Anterior cingulate cortex (tissue), 58 donors: ENCODE measurements around the gene TNFSF15.

ENCODE experiments used
- DNase-seq, 58 donors: peaks; one replicate each; lab custom pipeline; 2025; lab: John Stamatoyannopoulos, UW

The TNFSF15 gene

DNA sequence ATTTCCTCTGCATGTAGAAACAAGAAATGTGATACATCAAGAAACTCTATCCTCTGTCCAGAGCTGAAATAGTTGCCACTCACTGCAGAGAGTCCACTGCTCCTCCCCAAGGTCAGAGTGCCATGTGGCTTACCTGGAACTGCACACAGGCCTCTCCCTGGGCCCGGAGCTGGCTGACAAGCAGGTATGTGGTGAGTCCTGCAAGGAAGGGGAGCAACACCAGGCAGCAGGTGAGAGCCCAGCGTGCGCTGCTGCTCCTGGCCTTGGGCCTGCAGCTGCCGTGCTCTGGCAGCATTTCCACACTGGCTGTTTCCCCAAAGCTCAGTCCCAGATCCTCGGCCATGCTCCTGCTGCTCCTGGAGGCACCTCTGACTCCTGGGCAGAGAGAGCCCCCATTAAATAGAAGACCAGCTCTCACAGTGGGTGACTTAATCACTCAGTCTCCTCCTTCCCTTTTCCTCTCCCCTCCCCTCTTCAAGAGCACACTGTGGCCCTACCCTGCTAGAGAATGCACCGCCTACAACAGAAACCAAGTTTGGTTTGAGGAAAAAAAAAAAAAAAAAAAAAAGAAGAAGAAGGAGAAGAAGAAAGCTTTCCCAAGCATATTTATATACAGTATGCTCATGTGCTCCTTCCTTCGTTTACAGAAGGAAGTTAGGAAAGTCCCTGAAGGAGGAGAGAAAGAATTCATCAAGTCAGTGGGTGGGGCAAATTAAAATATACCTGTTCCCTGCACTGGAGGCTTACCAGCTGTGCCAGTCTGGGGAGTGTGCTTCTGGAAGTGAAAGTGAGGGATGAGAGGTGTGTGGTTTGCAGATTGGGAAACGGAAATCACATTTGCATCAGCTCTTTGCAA, at the start of gene TNFSF15:
Gene TNFSF15 (minus strand): TSS at position 370 of the 856 bp plus-strand sequence. CDS start 27 bp downstream, at position 343.
- no peak for DNase-seq

DNA sequence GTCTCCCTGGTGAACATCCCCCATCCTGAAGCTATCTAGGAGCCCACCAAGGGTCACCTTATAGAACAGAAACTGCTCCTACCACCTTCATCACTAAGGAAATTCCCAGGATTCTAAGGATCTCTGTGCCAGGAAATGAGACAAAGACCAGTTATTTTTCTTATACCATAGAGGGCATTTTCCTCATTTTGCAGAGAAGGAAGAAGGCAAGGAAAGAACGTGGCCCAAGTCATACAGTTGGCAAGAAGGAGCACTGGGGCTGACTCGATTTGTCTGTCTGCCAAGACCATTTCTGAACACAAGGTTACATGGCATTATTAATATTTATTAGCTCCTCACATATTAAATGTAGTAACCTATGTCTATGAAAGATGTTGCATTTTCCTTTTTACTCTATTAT, 49.6 kb upstream of the TNFSF15 start:
- no peak for DNase-seq

- DNase-seq = no peak
These were observed 49.0 kb upstream of the TNFSF15 start for GRCh38 chr9:114854736-114855355.

- DNase-seq = no peak
These were observed 47.4 kb upstream of the TNFSF15 start for GRCh38 chr9:114853071-114853855.

DNA sequence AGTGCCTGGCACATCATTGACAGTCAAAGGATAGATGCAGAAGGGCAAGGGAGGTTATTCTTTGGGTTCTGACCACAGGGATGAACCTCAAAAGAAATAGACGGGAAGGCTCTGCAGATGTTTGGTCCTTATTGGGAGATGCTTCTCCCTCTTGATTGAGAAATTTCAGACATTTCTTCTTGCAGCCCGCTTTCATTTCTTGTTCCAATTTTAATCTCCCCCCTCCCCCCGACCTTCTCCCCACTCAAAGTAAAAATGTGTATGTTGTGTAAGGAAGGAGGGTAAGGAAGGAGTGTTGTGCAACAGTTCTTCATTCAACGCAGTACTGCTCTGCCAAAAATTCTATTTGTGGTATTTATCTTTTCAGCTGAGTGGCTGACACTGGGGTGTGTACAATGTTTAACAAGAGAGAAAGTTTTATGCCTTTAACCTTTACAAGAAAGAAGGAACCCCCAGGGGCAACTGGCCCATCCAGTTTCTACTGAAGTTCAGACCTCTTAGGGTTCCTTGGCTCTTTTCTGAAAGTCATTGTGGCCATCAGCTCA, 46.3 kb upstream of the TNFSF15 start:
- peak in 2 of 58 donors; percentile 0 for DNase-seq

DNA sequence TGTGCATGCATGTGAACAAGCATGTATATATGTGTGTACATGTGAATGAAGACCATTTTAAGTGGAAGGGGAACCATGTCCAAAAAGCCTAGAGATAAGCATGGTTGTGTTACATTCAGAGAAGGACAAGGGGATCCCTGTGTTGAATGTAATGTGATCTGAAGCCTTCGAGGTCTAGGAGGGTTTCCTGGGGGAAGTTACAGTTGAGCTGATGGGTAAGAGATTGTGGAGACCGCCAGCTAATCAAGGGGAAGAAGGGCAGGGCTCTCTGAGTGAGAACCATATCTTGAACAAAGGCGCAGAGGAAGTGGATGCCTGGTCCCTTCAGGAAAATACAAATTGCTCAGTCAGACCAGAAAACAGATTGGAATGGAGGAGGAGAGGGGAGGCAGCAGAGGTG, 45.5 kb upstream of the TNFSF15 start:
- DNase-seq = peak in 1 of 58 donors; percentile 1

DNA sequence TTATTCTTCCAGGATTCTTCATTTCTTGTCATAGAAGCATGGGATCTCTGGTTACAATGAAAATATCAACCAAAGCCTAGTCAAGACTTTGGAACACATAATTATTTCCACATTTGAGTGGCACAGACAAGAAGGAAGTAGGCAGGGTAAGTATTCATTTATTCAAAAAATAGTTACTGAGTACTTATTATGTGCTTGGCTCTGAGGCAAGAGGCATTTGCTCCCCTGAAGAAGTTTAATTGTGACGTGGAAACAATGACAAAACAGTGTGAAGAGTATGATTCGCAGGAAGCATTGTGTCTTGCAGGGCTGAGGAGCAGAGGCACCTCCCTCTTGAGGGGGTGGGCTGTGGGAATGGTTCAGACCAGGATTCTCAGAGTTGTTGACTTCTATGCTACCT, 45.0 kb upstream of the TNFSF15 start:
- DNase-seq = no peak

GRCh38 chr9:114849450-114849849, 43.6 kb upstream of the TNFSF15 start:
- no peak for DNase-seq

DNA sequence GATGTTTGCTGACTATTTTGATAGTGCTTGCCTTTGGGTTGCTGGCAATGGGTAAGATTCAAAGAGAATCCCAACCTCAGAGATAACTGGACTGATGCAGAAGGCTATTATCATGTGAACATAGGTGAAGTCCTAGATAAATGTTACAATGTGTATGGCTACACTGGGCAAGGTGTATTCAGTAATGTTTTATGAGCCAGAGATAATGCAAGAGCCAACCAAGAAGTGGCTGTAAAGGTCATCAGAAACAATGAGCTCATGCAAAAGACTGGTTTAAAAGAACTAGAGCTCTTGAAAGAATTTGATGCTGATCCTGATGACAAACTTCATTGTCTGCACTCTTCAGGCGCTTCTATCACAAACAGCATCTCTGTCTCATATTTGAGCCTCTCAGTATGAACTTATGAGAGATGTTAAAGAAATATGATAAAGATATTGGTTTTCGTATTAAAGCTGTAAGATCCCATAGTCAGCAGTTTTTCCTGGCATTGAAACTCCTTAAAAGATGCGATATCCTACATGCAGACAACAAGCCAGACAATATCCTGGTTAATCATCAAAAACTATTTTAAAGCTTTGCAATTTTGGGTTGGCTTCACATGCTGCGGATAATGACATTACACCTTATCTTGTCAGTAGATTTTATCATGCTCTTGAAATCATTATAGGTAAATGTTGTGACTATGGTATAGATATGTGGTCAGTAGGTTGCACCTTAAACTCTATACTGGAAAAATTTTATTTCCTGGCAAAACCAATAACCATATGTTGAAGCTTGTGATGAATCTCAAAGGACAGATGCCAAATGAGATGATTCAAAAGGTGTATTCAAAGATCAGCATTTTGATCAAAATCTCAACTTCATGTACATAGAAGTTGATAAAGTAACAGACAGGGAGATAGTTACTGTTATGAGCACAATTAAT, 41.9 kb upstream of the TNFSF15 start:
- no peak for DNase-seq

DNA sequence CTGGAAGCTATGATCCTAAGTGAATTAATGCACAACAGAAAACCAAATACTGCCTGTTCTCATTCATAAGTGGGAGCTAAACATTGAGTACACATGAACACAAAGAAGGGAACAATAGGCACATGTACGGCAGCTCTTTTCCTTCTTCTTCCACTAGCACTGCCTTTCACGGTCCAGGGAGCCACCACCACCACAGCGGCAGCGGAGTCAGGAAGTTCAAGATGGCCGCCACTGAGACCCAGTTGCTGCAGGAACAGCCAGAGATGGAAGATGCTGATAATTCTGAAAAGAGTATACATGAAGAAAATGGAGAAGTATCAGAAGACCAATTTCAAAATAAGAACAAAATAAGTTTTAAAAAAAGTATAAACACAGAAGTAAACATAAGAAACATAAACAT, 39.5 kb upstream of the TNFSF15 start:
- no peak for DNase-seq

DNA sequence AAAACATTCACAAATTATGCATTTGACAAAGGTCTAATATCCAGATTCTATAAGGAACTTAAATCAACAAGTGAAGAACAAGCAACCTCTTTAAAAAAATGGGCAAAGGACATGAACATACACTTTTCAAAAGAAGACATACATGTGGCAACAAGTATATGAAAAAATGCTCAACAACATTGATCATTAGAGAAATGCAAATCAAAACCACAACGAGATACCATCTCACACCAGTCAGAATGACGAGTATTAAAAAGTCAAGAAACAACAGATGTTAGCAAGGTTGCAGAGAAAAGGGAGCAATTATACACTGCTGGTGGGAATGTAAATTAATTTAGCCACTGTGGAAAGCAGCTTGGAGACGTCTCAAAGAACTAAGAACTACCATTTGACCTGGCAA, 38.9 kb upstream of the TNFSF15 start:
- DNase-seq = no peak

DNA sequence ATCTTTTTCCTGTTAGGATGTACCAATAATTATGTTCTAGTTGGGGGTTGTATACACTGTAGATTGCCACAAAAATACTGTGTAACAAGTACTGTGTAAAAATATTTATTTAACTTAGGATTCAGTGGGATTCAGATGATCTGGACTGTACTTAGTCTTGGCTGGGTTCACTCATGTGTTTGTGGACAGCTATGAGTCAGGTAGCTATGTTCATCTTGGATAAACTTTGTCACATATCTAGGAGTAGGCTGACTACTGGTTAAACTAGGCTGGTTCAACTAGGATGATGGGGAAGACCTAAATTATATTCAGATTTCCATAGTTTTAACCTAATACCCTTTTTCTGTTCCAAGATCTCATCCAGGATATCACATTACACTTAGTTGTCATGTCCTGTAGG, 32.1 kb upstream of the TNFSF15 start:
- DNase-seq = no peak

DNA sequence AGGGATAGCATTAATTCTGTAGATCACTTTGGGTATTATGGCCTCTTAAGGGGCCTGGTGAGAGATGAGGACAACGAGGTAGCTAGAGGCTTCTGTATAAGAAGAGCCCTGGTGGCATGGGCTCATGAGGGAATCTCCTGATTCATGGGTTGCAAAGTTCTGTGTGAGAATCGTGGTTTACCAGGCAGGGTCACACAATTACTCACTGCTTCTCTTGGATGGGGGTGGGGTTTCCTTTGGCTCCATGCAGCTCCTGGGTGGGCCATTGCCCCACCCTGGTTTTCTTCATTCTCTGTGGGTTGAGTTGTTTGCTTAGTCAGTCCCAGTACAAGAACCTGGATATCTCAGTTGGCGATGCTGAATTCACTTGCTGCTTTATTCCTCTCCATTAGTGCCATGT, 30.9 kb upstream of the TNFSF15 start:
- DNase-seq = no peak

DNA sequence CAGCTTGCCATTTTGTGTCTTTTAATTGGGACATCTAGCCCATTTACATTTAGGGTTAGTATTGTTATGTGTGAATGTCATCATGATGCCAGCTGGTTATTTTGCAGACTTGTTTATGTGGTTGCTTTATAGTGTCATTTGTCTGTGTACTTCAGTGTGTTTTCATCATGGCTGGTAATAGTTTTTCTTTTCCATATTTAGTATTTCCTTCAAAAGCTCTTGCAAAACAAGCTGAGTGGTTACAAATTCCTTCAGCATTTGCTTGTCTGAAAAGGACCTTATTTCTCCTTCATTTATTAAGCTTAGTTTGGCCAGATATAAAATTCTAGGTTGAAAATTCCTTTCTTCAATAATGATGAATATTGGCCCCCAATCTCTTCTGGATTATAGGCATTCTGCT, 28.5 kb upstream of the TNFSF15 start:
- DNase-seq = no peak

DNA sequence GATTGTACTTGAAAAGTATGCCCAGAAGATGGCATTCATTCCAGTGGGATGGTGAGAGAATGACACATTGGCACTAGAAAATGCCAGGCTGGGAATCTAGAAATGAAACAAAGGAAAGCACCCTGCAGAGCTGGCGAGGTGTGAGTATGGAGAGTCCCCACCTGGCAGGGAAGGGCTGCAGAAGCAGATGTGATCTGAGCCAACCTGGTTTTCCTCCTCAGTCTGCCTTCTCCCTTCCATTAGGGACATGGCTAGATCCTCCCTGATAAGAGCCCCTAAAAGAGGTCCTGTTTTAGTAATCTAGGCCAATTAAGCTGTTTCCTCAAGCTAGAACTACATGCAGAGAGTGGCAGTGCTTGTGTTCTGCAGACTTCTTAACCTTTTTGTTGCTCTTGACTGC, 24.7 kb upstream of the TNFSF15 start:
- no peak for DNase-seq

DNA sequence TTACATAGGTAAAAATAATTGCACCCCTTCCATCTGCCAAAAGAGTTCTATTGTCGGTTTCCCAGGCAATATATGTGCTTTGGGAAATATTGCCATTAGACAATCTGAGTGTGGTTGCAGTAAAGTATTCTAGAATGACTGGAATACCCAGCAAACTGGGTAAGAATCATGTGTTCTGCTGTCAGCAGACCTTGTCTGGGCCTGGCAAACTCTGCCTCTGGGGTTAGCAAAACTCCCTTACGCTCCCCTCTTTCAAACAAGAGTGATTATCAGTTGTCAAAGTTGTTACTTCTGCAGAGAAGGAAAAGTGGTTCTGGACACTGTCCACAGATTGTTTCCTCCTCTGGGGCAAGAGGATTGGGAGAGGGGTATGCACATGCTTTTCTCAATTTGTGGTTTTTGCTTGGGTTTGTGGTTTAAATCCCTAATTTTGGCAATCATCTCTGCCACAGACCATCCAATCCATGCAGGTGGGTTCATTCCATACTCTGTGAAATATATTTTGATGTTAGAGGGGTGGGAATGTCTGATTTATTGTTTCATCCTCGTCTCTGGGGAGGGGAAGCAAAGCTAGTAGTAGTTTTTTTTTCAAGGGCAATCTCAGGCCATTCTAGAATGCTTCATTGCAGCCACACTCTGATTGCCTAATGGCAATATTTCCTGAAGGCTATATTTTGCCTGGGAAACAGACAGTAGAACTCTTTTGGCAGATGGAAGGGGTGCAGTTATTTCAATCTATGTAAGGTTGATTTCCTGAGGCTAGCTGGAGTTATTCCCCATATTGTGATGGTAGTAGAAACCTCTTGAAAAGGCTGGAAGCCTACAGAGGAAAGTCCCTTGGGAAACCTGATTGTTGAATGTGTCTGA, 24.0 kb upstream of the TNFSF15 start:
- no peak for DNase-seq

DNA sequence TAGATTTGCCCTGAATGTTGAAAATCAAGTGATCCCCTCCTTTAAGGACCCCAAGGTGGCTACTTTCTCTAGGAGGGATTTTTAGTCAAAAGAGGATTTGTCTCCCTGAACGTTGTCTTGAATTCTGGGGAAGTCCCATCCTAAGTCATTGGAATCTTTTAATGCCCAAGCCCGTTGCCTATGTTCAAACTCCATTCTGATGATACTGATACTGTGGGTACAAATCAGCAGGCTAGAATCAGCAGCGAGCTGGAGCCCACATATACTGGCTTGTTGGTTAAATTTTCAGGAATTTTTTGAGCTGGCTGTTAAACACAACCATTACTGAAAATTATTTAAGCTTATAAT, 22.4 kb upstream of the TNFSF15 start:
- DNase-seq = no peak

GRCh38 chr9:114827641-114828302, 21.9 kb upstream of the TNFSF15 start:
- no peak for DNase-seq
